Renal cortex interstitium (tissue), 11 donors: ENCODE data around the gene PTPRN2. TPM values are rescaled to one million over a fixed set of nuclear protein-coding genes. Genes with fewer than 3 reads are reported as not detected.

ENCODE experiments used
- DNase-seq, 11 donors: peaks; one replicate each; pipeline ENCODE4 v3.0.0-alpha.2; 2013; ENCODE audit warnings: low read depth in 9 of 11, low spot score in 4 of 11; ENCODE audit errors: extremely low read depth in 1 of 11
- polyA plus RNA-seq, 3 donors: library from polyadenylated mRNA; unstranded; fragments of 120-200 nt; gene quantifications; one replicate each; pipeline ENCODE4 v1.2.1, GENCODE V29; 2013; ENCODE audit not compliant: insufficient read length in 3 of 3

The PTPRN2 gene
- polyA plus RNA-seq, 3 donors: 6.0 to 7.7 (median 7.2) TPM

GRCh38 chr7:158405324-158405723 lies 182.3 kb downstream of the PTPRN2 start:
- no peak for DNase-seq

- no peak for DNase-seq
Observed at GRCh38 chr7:158404031-158404761, 183.4 kb downstream of the PTPRN2 start.

- DNase-seq: no peak
Observed at GRCh38 chr7:158403013-158403821, 184.4 kb downstream of the PTPRN2 start.

- DNase-seq: no peak
Observed at GRCh38 chr7:158402471-158402870, 185.2 kb downstream of the PTPRN2 start.

DNA sequence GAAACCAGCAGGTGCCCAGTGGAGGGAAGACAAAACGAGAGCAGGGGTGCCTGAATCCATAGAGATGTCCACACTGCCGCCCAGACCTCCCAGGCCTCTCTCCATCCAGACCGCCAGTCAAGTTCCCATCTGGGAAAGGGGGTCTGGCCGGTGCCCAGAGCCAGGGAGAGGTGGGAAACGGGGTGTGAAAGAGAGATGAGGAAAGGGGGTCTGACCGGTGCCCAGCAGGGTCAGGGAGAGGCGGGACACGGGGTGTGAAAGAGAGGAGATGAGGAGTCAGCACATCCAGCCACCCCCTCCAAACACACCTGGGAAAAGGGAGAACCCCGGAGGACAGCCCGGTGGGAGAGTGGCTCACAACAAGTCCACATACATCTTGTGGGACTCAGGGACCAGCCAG lies 185.8 kb downstream of the PTPRN2 start:
- no peak for DNase-seq

- no peak for DNase-seq
Observed at GRCh38 chr7:158401295-158401694, 186.3 kb downstream of the PTPRN2 start.

DNA sequence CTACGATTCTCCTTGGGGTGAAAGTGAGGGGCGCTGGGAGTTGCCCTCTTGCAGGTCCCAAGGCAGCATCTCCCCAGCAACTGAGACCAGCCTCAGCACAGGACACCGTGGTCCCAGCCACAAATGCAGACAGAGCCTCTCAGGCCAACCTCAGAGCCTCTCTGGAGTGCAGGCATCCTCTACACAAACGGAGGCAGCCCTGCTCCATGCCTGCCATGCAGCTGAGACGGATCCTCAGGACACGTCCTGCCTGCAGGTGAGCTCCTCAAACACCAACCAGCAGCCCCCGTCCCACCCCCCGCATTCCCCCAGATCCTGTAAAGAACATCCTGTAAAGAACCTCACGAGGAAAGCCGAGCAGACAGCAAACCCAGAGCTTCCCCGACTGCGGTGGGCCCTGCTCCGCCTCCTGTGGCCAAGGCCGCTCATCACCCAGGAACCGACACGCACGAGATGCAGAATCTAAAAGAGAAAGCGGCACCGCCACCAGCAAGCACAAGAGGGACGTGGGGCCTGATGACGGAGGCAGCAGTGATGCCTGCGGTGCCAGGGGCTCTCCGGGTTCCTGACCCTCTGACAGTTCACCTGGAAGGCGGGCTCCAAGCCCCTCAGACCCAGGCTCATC lies 186.9 kb downstream of the PTPRN2 start:
- no peak for DNase-seq

- DNase-seq: no peak
Observed at GRCh38 chr7:158399762-158400161, 187.9 kb downstream of the PTPRN2 start.

- DNase-seq: no peak
Observed at GRCh38 chr7:158398750-158399149, 188.9 kb downstream of the PTPRN2 start.

DNA sequence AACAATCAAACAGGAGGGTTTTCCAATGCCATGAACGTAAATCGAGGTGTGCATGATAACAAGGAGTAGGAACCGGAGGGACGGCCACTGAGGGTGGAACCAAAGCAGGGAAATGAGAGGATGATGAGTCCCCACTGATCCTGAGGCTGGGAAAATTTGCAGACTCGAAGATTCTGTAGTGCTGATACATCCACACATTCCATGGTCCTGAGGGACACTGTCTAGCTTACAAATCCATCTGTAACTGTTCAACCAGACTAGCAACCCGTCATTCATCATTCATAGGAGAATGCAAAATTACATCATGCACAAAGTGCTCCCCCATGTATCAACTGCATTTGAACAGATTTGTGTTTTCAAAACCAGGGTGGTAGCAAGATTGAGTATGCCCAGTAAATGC lies 189.7 kb downstream of the PTPRN2 start:
- no peak for DNase-seq

DNA sequence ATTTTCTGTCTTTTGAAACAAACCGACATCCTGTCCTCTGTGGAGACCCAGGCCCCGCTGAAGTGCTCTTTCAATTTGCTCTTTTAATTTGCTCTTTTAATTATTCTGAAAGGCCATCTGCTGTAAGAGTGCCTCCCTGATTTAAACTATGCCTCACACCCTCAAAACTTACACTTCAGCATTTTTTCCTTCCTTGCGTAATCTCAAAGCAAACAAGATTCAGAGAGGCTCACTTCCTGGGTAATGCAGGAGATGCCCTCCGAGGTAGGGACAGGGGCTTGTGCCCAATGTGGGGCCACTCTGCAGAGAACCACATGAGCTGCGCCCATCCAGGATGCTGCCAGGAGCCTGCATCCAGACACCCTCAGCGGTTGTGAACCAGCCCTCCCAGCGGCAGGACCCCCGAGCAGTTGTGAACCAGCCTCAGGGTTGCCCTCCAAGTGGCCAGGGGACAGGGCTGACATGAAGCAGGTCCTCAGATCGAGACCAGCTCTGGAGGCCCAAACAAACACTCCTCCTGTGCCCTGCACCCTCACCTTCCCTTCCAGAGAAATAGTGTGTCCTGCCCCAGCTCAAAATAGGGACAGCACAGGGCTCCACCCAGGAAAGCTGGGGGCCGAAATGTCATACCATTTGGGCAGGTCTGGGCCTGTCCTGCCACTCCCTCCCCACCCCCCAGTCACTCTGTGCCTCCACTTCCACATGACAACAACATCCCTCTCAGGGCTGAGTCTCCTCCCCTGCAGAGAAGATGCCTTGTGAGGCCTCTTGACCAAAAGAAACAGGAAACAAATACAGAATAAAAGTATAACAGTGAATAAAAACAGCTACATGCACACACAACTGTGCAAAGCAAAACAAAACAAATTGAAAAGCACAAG lies 190.4 kb downstream of the PTPRN2 start:
- no peak for DNase-seq

GRCh38 chr7:158396301-158396905 lies 191.2 kb downstream of the PTPRN2 start:
- DNase-seq: no peak

DNA sequence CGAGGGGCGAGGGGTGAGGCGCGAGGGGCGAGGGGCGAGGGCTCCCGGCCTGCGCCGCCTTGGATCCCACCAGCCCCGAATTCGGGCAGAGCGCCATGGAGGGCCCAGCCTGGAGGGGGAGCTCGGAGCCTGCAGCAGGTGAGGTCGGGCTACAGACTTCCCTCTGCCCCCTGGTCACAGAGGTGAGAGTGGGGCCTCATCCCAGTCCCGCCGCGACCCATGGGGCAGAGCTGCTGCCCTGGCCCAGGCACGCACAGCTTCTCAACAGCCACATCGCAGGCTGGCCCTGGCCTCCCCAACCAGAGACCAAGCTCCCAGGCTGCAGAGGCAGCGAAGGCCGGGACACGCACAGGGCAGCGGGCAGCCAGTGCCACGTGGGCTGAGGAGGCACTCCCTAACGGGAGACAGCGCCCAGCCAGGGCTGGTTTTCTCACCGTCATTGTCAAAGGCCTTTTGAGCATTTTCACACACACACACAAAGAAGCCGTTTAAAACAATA lies 191.8 kb downstream of the PTPRN2 start:
- DNase-seq: no peak

GRCh38 chr7:158395349-158395748 lies 192.3 kb downstream of the PTPRN2 start:
- no peak for DNase-seq

DNA sequence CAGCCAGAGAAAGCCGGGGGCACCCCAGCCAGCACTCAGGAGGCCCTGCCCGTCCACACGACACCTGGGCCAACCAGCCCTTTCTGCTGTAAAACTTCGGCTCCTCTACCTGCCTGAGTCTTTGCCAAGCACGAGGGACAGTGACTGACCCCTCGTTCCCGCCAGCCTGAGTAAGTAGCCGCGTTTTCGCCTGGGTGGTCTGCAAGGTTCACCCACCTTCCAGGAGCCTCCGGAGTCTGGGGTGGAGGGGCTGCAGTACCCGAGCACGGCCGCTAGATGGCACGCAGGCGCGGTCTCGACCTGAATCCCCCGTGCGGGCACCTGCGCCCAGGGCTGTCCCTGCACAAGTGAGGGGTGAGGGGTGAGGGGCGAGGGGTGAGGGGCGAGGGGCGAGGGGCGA lies 192.7 kb downstream of the PTPRN2 start:
- no peak for DNase-seq

- DNase-seq: no peak
Observed at GRCh38 chr7:158393926-158394625, 193.5 kb downstream of the PTPRN2 start.

DNA sequence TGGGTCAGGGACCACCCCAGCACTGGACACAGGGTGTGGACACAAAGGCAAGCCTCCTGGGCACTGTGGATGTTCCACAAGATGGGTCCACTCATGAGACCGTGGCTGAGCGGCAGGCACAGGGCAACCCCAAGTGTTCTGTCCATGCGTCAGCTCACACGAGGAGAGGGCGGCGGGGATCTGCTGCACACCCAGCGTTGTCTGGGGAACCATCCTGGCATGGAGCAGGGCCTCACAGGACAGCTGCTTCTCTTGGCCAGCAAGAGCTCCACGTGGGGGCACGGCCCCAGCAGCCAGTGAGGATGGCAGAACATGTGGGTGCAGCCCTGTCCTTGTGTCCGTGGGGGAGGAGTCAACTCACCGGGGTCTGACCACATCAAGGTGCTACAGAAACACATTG lies 195.4 kb downstream of the PTPRN2 start:
- no peak for DNase-seq

GRCh38 chr7:158391541-158391940 lies 196.1 kb downstream of the PTPRN2 start:
- no peak for DNase-seq
